Skeletal muscle tissue (tissue), 4 donors: Measurements from ENCODE around the gene ZBTB40. TPM values are rescaled to one million over a fixed set of nuclear protein-coding genes. Genes with fewer than 3 reads are reported as not detected.
A peak's percentile ranks its signal among the peaks of the same experiment; 100 is the strongest.

Source experiments
- H3K27ac ChIP-seq: one replicate; pipeline ENCODE4 v1.7.0; 2013; ENCODE audit warnings: mild to moderate bottlenecking, low read depth, low read length, inconsistent platforms
- H3K27me3 ChIP-seq, 3 donors: one replicate each; pipeline ENCODE4 v1.7.0; 2013; ENCODE audit warnings: low read length in 3 of 3; ENCODE audit not compliant: control insufficient read depth in 3 of 3, insufficient read depth in 3 of 3
- H3K36me3 ChIP-seq, 3 donors: one replicate each; pipeline ENCODE4 v1.7.0; 2013; ENCODE audit warnings: low read length in 3 of 3; ENCODE audit not compliant: control insufficient read depth in 3 of 3, insufficient read depth in 3 of 3
- H3K4me1 ChIP-seq, 3 donors: one replicate each; pipeline ENCODE4 v1.7.0; 2013; ENCODE audit warnings: low read length in 3 of 3, mild to moderate bottlenecking in 3 of 3; ENCODE audit not compliant: control insufficient read depth in 3 of 3, insufficient read depth in 3 of 3
- H3K4me3 ChIP-seq, 3 donors: one replicate each; pipeline ENCODE4 v1.7.0; 2013; ENCODE audit warnings: low read length in 3 of 3
- H3K9ac ChIP-seq, 3 donors: one replicate each; pipeline ENCODE4 v1.7.0; 2013; ENCODE audit warnings: low read length in 3 of 3, mild to moderate bottlenecking in 3 of 3, moderate library complexity in 2 of 3, low read depth in 1 of 3
- H3K9me3 ChIP-seq, 3 donors: one replicate each; pipeline ENCODE4 v1.7.0; 2013; ENCODE audit warnings: low read length in 3 of 3; ENCODE audit not compliant: control insufficient read depth in 3 of 3
- total RNA-seq: library from RNA; depleted of rRNA; stranded (reverse); fragments of >200 nt; gene quantifications from one replicate; pipeline ENCODE4 v1.2.3, GENCODE V29; 2014
- donor health status: Osteomylitis.

Gene ZBTB40
- total RNA-seq, 1 donor from 2014 or later: 9.4 TPM

DNA sequence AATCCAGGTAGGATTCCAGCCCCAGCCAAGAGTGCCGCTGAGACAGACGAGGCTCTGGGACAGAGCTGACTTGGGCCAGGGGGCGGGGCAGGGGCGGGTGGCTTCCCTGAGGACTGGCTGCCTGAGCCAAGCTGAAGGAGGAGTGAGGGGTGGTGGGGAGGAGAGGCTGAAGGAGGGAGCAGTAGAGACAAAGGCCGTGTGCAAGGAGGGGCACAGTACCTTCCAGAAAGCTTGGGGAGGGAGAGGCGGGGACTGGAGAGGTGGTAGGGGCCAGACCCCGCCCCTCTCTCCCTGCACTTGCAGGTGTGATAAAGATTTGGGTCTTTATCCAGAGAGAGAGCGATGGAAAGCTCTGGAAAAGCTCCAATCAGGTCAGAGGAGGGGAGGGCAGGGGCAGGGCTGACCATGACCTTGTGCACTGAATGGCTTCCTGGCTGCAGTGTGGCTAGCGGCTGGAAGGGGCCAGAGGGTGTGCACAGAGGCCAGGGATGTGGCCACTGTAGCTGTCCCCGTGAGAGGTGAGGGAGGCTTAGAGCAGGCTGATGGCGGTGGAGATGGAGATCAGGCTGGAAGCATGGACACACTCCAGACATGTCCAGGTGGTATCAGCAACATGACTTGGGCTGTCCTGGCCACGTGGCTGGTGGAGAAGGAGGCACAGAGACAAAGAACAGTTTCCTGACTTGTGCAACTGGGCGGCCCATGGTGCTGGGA lies 104.9 kb downstream of the ZBTB40 start:
- Histone ChIP-seq H3K27me3 (peaks cover 72 to 77% (median 74%) of the 10 kb centered on the region in 3 donors), H3K9me3 (no peaks in the 10 kb centered on the region), H3K9ac (no peak overlapping the region), H3K4me3 (no peak overlapping the region), H3K27ac (no peak overlapping the region), H3K4me1 (no peaks in the 10 kb centered on the region), H3K36me3 (no peaks in the 10 kb centered on the region)

DNA sequence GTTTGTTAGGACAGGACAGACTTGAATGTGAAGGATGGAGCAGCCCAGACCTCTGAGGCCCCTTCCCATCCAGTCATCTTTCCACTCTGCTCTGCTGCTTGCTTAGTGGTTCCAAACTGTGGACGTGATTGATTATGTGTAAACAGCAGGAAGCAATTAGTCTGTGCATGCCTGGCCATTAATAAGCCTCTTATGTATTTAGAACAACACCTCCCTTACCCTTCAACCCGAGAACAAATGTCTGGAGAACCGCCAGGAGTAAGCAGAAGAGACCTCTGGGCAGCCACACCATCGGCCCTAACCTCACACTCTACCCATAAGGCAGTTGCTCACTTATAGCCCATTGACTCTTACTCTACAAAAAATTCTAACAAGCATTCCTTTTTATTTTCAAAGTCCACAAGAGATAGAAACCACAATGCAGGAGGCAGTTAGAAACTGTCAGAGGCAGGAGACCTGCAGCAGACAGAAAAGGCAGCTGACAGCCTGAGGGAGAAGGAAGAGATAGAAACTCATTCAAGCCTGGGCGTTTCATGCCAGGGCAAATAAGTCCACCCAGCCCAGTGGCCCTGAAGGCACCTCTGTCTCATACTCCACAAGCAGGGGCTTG lies 105.8 kb downstream of the ZBTB40 start:
- no peaks in the 10 kb centered on the region for H3K4me1 ChIP-seq
- H3K4me3 ChIP-seq: no peak overlapping the region
- H3K27me3 ChIP-seq: peaks cover 76 to 80% (median 77%) of the 10 kb centered on the region in 3 donors
- H3K9me3 ChIP-seq: no peaks in the 10 kb centered on the region
- H3K36me3 ChIP-seq: no peaks in the 10 kb centered on the region
- H3K9ac ChIP-seq: no peak overlapping the region
- H3K27ac ChIP-seq: no peak overlapping the region

DNA sequence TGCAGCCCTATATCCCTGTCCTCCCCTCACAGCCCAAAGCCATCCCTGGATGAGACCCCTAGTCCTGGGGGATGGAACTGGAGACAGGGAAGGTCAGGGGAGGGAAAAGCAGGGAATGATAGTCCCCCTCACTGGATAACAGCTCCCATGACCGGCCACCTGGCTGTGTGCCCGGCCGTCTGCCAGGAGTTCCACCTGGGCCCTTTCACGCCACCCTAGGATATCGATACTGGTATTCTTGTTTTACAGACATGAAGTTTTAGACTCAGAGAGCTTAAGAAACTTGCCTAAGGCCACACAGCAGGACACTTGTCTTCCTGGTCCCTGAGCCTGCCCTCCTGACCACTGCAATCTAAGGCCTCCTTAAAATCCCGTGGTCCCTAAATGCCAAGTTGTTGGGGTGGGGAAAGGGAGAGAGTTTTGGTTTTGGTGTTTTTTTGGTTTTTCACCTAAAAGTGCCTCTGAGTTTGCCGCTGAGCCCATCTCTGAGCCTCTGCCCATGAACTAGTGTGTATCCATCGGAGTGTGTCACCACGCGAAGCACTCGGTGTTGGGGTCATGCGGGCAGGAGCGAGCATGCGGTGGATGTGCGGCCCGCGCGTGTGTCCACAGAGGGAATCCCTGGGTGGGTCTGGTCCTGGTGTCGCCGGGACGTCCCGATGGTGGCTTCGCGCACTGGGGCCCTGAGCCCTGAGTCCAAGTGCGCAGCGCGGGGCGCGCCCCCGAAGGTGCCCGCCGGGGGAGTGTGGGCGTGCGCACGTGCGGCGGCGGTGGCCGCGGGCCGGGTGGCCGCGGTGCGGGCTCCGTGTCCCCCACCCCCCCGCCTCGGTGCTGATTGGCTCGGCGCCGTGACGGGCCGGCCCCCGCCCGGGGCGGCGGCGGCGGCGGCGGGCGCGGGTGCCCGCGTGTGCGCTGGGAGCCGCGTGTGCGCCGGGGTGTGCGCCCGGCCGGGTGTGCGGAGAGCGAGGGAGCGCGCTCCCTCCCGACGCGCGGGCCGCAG lies 111.2 kb downstream of the ZBTB40 start, which contains the start of gene EPHA8:
EPHA8 (plus strand) TSS at position 906 of the 1,000 bp plus-strand sequence. CDS start 147 bp downstream, outside the sequence.
- Histone ChIP-seq H3K27ac (no peak within 1 kb of the TSS), H3K4me1 (peaks cover 0 to 2% (median 0%) of the 10 kb centered on the region in 3 donors), H3K9ac (no peak within 1 kb of the TSS), H3K4me3 (peak within 1 kb of the TSS in 1 of 3 donors; percentile 13), H3K27me3 (peaks cover 60 to 72% (median 71%) of the 10 kb centered on the region in 3 donors), H3K9me3 (no peaks in the 10 kb centered on the region), H3K36me3 (no peaks in the 10 kb centered on the region)

DNA sequence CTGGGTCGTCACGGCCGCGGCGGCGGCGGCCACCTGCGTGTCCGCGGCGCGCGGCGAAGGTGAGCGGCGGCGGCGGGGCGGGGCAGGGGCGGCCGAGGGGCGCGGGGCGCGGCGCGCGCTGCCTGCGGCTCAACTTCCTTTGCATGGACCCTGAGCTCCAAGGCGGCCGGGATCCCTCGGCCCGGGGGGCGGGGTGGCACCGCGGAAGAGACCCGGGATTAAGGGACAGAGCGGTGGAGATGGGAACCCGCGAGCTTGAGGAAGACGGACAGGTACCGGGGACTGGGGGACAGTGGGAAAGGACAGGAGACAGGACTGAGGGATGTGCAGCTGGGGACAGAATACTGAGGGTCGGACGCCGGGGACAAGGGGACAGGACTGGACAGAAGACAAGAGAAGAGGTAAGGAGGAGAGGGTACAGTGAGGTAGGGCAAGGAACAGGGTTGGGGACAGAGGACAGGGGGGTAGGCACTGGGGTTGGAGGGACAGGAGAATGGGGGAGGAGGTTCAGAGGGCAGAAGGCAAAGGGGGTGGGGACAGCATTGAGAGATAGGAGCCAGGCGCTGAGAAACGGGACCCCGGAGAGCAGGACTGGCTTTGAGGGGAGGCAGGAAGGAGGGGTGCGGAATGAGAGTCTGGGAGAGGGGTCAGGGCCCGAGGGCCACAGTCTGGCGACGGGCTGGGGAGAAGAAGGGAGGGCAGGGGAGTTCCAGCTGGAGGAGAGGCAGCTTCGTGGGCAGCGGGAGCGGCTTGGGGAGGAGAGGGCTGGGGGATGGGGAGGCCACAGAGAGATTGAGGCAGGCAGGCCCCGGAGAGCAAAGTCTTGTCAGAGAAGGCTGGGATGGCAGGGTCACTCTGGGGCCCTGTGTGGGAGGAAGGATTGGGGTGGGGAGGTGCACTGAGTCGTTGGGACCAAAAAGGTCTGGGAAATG lies 112.3 kb downstream of the ZBTB40 start:
- no peaks in the 10 kb centered on the region for H3K36me3 ChIP-seq
- H3K27me3 ChIP-seq: peaks cover 65 to 78% (median 76%) of the 10 kb centered on the region in 3 donors
- no peak overlapping the region for H3K9ac ChIP-seq
- no peak overlapping the region for H3K4me3 ChIP-seq
- peaks cover 0 to 2% (median 0%) of the 10 kb centered on the region in 3 donors for H3K4me1 ChIP-seq
- H3K27ac ChIP-seq: no peak overlapping the region
- H3K9me3 ChIP-seq: no peaks in the 10 kb centered on the region

DNA sequence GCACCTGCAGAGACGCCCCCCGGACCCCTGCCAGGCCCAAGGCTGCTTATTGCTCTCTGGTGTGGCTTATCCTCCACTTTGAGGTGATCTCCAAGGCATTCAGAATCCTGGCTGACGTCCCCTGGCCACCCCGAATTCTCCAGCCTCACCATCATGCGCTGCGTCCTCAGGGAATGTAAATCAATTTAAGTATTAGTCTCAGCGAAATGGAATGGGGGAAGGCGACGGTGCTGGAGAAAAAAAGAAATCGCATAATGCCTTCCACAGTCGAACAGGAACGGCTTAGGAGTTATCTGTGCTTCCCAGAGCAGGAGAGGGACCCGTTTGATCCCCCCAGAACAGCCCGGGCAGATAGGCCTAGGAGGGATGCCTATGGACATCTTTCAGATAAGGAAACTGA lies 114.5 kb downstream of the ZBTB40 start:
- Histone ChIP-seq H3K4me1 (peaks cover 0 to 2% (median 0%) of the 10 kb centered on the region in 3 donors), H3K36me3 (no peaks in the 10 kb centered on the region), H3K27me3 (peaks cover 59 to 76% (median 75%) of the 10 kb centered on the region in 3 donors), H3K9me3 (no peaks in the 10 kb centered on the region), H3K9ac (no peak overlapping the region), H3K4me3 (no peak overlapping the region), H3K27ac (no peak overlapping the region)

DNA sequence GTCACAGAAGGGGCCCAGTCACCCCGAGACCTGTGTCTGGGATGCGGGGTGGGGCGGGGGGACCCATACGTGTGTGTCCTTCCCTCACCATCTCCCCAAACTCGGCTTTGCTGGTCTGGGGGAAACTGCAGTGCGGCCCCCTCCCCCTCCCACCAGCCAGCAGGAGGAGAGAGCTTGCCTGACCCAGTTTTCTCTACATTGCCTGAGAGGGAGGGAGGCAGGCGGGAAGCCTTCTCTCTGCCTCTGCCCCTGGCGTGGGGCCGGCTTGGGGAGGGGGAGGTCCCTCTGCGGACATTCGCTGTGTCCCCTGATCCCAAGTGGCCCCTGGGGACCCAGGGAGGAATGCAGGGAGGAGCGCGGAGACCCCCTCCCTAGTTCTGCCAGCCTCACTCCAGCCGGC lies 115.5 kb downstream of the ZBTB40 start:
- peaks cover 0 to 2% (median 0%) of the 10 kb centered on the region in 3 donors for H3K4me1 ChIP-seq
- peaks cover 60 to 77% (median 76%) of the 10 kb centered on the region in 3 donors for H3K27me3 ChIP-seq
- no peak overlapping the region for H3K9ac ChIP-seq
- no peak overlapping the region for H3K27ac ChIP-seq
- H3K36me3 ChIP-seq: no peaks in the 10 kb centered on the region
- H3K9me3 ChIP-seq: no peaks in the 10 kb centered on the region
- no peak overlapping the region for H3K4me3 ChIP-seq

DNA sequence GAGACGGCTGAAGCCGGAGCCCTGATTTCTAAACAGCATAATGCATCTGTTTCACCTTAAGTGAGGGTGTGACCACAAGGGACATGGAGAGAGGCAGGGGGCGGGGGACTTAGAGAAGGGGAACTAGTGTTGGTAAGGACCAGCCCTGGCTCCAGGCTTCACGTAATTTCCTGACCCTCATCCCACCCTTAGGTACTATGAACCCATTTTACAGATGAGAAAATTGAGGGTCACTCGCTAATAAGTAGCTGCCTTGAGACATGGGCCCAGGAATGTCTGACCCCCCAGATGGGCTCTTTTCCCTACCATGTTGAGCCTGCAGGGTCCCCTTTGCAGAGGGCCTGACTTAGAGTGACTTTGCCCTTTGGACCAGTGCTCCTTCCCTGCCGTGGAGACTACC lies 116.3 kb downstream of the ZBTB40 start:
- Histone ChIP-seq H3K9ac (no peak overlapping the region), H3K27ac (no peak overlapping the region), H3K4me3 (no peak overlapping the region), H3K4me1 (peaks cover 0 to 2% (median 0%) of the 10 kb centered on the region in 3 donors), H3K27me3 (peaks cover 60 to 77% (median 76%) of the 10 kb centered on the region in 3 donors), H3K36me3 (no peaks in the 10 kb centered on the region), H3K9me3 (no peaks in the 10 kb centered on the region)

DNA sequence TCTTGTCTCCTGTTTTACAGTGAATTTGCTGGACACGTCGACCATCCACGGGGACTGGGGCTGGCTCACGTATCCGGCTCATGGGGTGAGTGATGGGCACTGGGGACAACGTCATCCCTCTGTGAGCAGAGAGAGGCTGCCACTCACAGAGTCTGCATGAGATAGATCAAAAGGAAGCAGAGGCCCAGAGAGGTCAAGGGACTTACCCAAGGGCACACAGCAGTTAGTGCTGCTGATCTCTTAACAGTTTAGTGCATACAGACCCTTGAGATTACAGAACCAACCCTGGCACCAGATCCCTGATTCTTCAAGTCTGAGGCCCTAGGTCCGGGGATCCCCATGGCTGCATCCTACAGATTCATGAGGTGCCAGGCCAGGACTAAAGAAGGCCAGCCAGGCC lies 117.6 kb downstream of the ZBTB40 start:
- Histone ChIP-seq H3K27ac (no peak overlapping the region), H3K9me3 (no peaks in the 10 kb centered on the region), H3K4me3 (no peak overlapping the region), H3K27me3 (peaks cover 62 to 81% (median 79%) of the 10 kb centered on the region in 3 donors), H3K9ac (no peak overlapping the region), H3K4me1 (no peaks in the 10 kb centered on the region), H3K36me3 (no peaks in the 10 kb centered on the region)
